ENCODE results near the gene CLEC1A. TPM values are rescaled to one million over a fixed set of nuclear protein-coding genes. Genes with fewer than 3 reads are reported as not detected.

Gene CLEC1A
- total RNA-seq, 1 donor from 2014 or later, result 2.2 TPM

DNA sequence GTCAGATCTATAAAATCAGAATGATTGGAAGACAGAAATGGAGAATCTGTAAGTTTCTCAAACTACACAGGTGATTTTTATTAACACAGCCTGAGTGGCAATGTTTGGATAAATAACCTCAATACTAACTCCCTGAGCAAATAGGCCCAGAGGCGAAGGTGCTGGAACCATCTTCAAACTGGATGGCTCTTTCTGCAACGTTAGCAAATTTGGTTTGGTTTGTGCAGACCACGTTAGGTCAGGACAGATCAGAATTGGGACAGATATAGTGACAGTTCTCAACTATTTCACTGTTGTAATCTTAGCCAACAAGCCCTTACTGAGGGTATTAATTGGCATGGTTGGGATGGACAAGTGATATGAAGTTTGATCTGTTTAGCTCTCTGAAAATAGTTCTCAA is 77.4 kb downstream of the CLEC1A start:
- DNase-seq (ENCODE audit: extremely low spot score in 2 of 2), result no peak
- Histone ChIP-seq H3K4me1 (no peaks in the 10 kb centered on the region), H3K4me3 (no peak overlapping the region), H3K27me3 (no peaks in the 10 kb centered on the region), H3K9me3 (no peaks in the 10 kb centered on the region), H3K36me3 (no peaks in the 10 kb centered on the region), H3K27ac (no peak overlapping the region)
- TF ChIP-seq POLR2AphosphoS5 (IDR thresholded peaks at IDR 0.05; ENCODE audit: insufficient read depth in 1 of 2, low read depth in 1 of 2) (no peak), POLR2A (IDR thresholded peaks at IDR 0.05) (no peak)
- TF ChIP-seq, protein P1, sequence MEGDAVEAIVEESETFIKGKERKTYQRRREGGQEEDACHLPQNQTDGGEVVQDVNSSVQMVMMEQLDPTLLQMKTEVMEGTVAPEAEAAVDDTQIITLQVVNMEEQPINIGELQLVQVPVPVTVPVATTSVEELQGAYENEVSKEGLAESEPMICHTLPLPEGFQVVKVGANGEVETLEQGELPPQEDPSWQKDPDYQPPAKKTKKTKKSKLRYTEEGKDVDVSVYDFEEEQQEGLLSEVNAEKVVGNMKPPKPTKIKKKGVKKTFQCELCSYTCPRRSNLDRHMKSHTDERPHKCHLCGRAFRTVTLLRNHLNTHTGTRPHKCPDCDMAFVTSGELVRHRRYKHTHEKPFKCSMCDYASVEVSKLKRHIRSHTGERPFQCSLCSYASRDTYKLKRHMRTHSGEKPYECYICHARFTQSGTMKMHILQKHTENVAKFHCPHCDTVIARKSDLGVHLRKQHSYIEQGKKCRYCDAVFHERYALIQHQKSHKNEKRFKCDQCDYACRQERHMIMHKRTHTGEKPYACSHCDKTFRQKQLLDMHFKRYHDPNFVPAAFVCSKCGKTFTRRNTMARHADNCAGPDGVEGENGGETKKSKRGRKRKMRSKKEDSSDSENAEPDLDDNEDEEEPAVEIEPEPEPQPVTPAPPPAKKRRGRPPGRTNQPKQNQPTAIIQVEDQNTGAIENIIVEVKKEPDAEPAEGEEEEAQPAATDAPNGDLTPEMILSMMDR (IDR thresholded peaks at IDR 0.05), result no peak
- intact Hi-C loops (cut with DNase I), result no loop called here

Other genes starting within 250 kb of the CLEC1A start
- gene CLEC2B, start 229.6 kb downstream of the CLEC1A start, total RNA-seq, result 35.6 TPM
- not detected for gene KLRF2, start 217.5 kb downstream of the CLEC1A start, total RNA-seq
- not detected for gene CLEC2A, start 166.6 kb downstream of the CLEC1A start, total RNA-seq
- gene CLEC12A, start 127.6 kb downstream of the CLEC1A start, total RNA-seq, result not detected
- not detected for gene CLEC1B, start 99.9 kb downstream of the CLEC1A start, total RNA-seq
- not detected for gene CLEC12B, start 88.4 kb downstream of the CLEC1A start, total RNA-seq
- gene CLEC9A, start 68.3 kb downstream of the CLEC1A start, total RNA-seq, result not detected
- 7.9 TPM for gene CLEC7A, start 31.2 kb upstream of the CLEC1A start, total RNA-seq
- gene OLR1, start 73.1 kb upstream of the CLEC1A start, total RNA-seq, result not detected
- gene TMEM52B, start 80.0 kb upstream of the CLEC1A start, total RNA-seq, result not detected
- gene GABARAPL1, start 113.9 kb upstream of the CLEC1A start, total RNA-seq, result 90.6 TPM
- 4.4 TPM for gene KLRD1, start 208.9 kb upstream of the CLEC1A start, total RNA-seq

Measured in vagina (tissue), 2 donors.